ENCODE data around the gene TNFRSF19.

GRCh38 chr13:23670793-23671192, 100.6 kb downstream of the TNFRSF19 start:
- TF ChIP-seq CTCF (IDR thresholded peaks at IDR 0.05): no peak
- TF ChIP-seq POLR2A (IDR thresholded peaks at IDR 0.05): no peak
- no peak for TF ChIP-seq POLR2AphosphoS5 (IDR thresholded peaks at IDR 0.05)

Measured in prostate gland (tissue), 2 donors.